AG04450 (cell line): Measurements from ENCODE around the gene NRIP2. TPM values are rescaled to one million over a fixed set of nuclear protein-coding genes. Genes with fewer than 3 reads are reported as not detected.

Source experiments
- CTCF ChIA-PET: fragments of 300-600, 350-600 bp; formaldehyde crosslinking; extraction: SDS; loops from one replicate; lab custom pipeline; 2022; ENCODE audit warnings: antibody characterized with exemption, inconsistent platforms; lab: Charles Lee
- POLR2A ChIA-PET: fragments of 350-600 bp; formaldehyde crosslinking; extraction: SDS; loops from one replicate; lab custom pipeline; 2021; ENCODE audit warnings: antibody characterized with exemption, inconsistent platforms; lab: Yijun Ruan, JAX
- DNase-seq: peaks from one replicate; pipeline ENCODE4 v3.0.0-alpha.2; 2011; ENCODE audit warnings: low read depth, low spot score
- H3K27ac ChIP-seq: one replicate; pipeline ENCODE4 v1.5.1; 2012; ENCODE audit warnings: low read depth, low read length, control low read depth
- H3K27me3 ChIP-seq: one replicate; pipeline ENCODE4 v1.6.0; 2012; ENCODE audit warnings: low read length; ENCODE audit not compliant: control insufficient read depth, insufficient read depth
- H3K4me3 ChIP-seq: 2 replicates; pipeline ENCODE4 v1.5.1; 2011; ENCODE audit warnings: mild to moderate bottlenecking, low read depth, low read length, control low read depth
- H3K9me3 ChIP-seq: 2 replicates; pipeline ENCODE4 v1.5.1; 2012; ENCODE audit warnings: low read length; ENCODE audit not compliant: control insufficient read depth, insufficient read depth
- CTCF ChIP-seq: IDR thresholded peaks from 2 replicates; pipeline ENCODE4 v1.5.1; 2011; ENCODE audit warnings: low read depth, low read length, control low read depth, inconsistent platforms
- polyA plus RNA-seq: library from polyadenylated mRNA; depleted of rRNA; stranded (reverse); fragments of >200 nt; gene quantifications from 2 replicates; pipeline ENCODE4 v1.2.3, GENCODE V29; 2011

NRIP2 gene
- polyA plus RNA-seq, 1 experiment, result 0.66 TPM

- TF ChIP-seq CTCF, result no peak
- Histone ChIP-seq H3K4me3 (no peak overlapping the region), H3K27ac (peak overlapping the region; percentile 48), H3K27me3 (no peaks in the 10 kb centered on the region), H3K9me3 (no peaks in the 10 kb centered on the region)
- ChIA-PET CTCF (interaction anchor here (0.7 to 1.8 kb wide), 2 partner anchors 9 to 21 kb away, joined by 4 to 8 read pairs; no protein-coding TSS in a partner anchor), POLR2A (no interaction called here)
- no peak for DNase-seq
Measured at GRCh38 chr12:2804393-2805142, 30.3 kb downstream of the NRIP2 start.

GRCh38 chr12:2803635-2804392 lies 31.0 kb downstream of the NRIP2 start:
- no peaks in the 10 kb centered on the region for H3K27me3 ChIP-seq
- CTCF ChIA-PET, result interaction anchor here (0.7 to 1.8 kb wide), 2 partner anchors 10 to 20 kb away, joined by 4 to 8 read pairs; no protein-coding TSS in a partner anchor
- POLR2A ChIA-PET, result no interaction called here
- H3K27ac ChIP-seq, result peak overlapping the region; percentile 48
- no peaks in the 10 kb centered on the region for H3K9me3 ChIP-seq
- TF ChIP-seq CTCF, result no peak
- H3K4me3 ChIP-seq, result no peak overlapping the region
- DNase-seq, result no peak

- DNase-seq, result no peak
- Histone ChIP-seq H3K9me3 (no peaks in the 10 kb centered on the region), H3K4me3 (no peak overlapping the region), H3K27me3 (no peaks in the 10 kb centered on the region), H3K27ac (no peak overlapping the region)
- CTCF ChIA-PET, result interaction anchor here (2.5 kb wide), 1 partner anchor 17 kb away, joined by 9 read pairs; no protein-coding TSS in a partner anchor
- no peak for TF ChIP-seq CTCF
- POLR2A ChIA-PET, result no interaction called here
Measured at GRCh38 chr12:2801044-2801783, 33.6 kb downstream of the NRIP2 start.

DNA sequence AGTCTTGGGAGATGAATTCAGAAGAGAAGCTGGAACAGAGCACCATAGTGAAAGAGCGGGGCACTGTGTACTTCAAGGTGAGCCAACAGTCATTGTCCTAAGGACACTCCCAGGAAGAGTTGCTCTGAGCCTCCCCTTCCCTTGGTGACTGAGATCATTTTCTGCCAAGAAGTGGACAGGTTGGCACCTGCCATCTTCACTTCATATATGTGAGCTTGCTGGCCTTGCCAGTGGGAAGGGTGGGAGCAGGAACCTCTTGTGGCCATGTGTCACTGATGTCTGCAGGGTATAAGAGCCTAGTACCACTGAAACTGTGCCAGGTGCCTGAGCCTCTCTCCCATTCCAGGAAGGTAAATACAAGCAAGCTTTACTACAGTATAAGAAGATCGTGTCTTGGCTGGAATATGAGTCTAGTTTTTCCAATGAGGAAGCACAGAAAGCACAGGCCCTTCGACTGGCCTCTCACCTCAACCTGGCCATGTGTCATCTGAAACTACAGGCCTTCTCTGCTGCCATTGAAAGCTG lies 34.7 kb downstream of the NRIP2 start:
- TF ChIP-seq CTCF, result no peak

More for the DNA sequence above, 34.7 kb downstream of the NRIP2 start:
- POLR2A ChIA-PET, result no interaction called here
- Histone ChIP-seq H3K9me3 (no peaks in the 10 kb centered on the region), H3K27me3 (no peaks in the 10 kb centered on the region), H3K27ac (no peak overlapping the region), H3K4me3 (no peak overlapping the region)
- DNase-seq, result no peak
- CTCF ChIA-PET, result interaction anchor here (2.5 kb wide), 1 partner anchor 16 kb away, joined by 9 read pairs; no protein-coding TSS in a partner anchor
